Spleen (tissue), 7 donors: ENCODE results near the gene MYO3B.

Source experiments
- CTCF ChIP-seq, 11 experiments: fragments of 200-600 bp in 7 of 11; fragments of 450-650 bp in 4 of 11; sonication (generic) in 4 of 11; IDR thresholded peaks in 8 of 11; conservative IDR thresholded peaks in 3 of 11; 1 replicate in 7 of 11; 2 replicates in 4 of 11; pipeline versions ENCODE4 v1.4.0 to v1.8.0; 2016 to 2021; ENCODE audit warnings: antibody characterized with exemption in 11 of 11, inconsistent platforms in 4 of 11, mild to moderate bottlenecking in 1 of 11
- POLR2AphosphoS5 ChIP-seq, 3 donors: sonication (generic); formaldehyde crosslinking; IDR thresholded peaks; one replicate each; pipeline ENCODE4 v1.5.1; 2017; ENCODE audit warnings: antibody characterized with exemption in 3 of 3
- donor health status: DM: no; HTN: no; CAD: no; lungs with moderate emphysema.
- donor health status: DM: no; HTN: no; CAD: no.
- donor health status: DM: no; HTN: no; CAD: no.

GRCh38 chr2:170204298-170204951, 26.5 kb downstream of the MYO3B start:
- TF ChIP-seq CTCF (IDR thresholded peaks at IDR 0.05 in 8 of 11, conservative IDR thresholded peaks at IDR 0.05 in 3 of 11) = no peak
- no peak for TF ChIP-seq POLR2AphosphoS5 (IDR thresholded peaks at IDR 0.05)
